ENCODE results near the gene BORCS6.

The BORCS6 gene

GRCh38 chr17:8212312-8213180, 22.6 kb upstream of the BORCS6 start:
- Histone ChIP-seq H3K9me3 (ENCODE audit: control insufficient read depth, insufficient read depth, low read length) (no peaks in the 10 kb centered on the region), H3K36me3 (ENCODE audit: control insufficient read depth, low read length) (peaks cover 25% of the 10 kb centered on the region), H3K4me1 (ENCODE audit: control insufficient read depth, low read length) (peaks cover 25% of the 10 kb centered on the region), H3K79me2 (ENCODE audit: control insufficient read depth, low read length) (peaks cover 32% of the 10 kb centered on the region), H3K9me2 (replicated peaks; ENCODE audit: control insufficient read depth, low read length) (no peaks in the 10 kb centered on the region), H3K4me2 (ENCODE audit: low read length) (no peak overlapping the region), H3F3A (ENCODE audit: control insufficient read depth, insufficient read depth) (peaks cover 20% of the 10 kb centered on the region), H3K27me3 (ENCODE audit: control insufficient read depth, low read length) (no peaks in the 10 kb centered on the region), H3K4me3 (ENCODE audit: low read length) (no peak overlapping the region), H4K20me1 (ENCODE audit: control insufficient read depth, insufficient read depth, low read depth, low read length) (peaks cover 3% of the 10 kb centered on the region), H3K27ac (ENCODE audit: low read depth, low read length) (no peak overlapping the region)
- TF ChIP-seq CTCF (IDR thresholded peaks at IDR 0.05; ENCODE audit: low read depth, low read length, poor library complexity, severe bottlenecking) (no peak), EZH2phosphoT487 (IDR thresholded peaks at IDR 0.05; ENCODE audit: borderline replicate concordance, low read length) (no peak)

- Histone ChIP-seq H4K20me1 (ENCODE audit: control insufficient read depth, insufficient read depth, low read depth, low read length) (peaks cover 11% of the 10 kb centered on the region), H3K4me1 (ENCODE audit: control insufficient read depth, low read length) (peaks cover 27% of the 10 kb centered on the region), H3K9me2 (replicated peaks; ENCODE audit: control insufficient read depth, low read length) (no peaks in the 10 kb centered on the region), H3K36me3 (ENCODE audit: control insufficient read depth, low read length) (peaks cover 41% of the 10 kb centered on the region), H3K27me3 (ENCODE audit: control insufficient read depth, low read length) (no peaks in the 10 kb centered on the region), H3K4me3 (ENCODE audit: low read length) (peak overlapping the region; percentile 96), H3K79me2 (ENCODE audit: control insufficient read depth, low read length) (peaks cover 46% of the 10 kb centered on the region), H3K4me2 (ENCODE audit: low read length) (peak overlapping the region; percentile 67), H3F3A (ENCODE audit: control insufficient read depth, insufficient read depth) (peaks cover 20% of the 10 kb centered on the region), H3K9me3 (ENCODE audit: control insufficient read depth, insufficient read depth, low read length) (no peaks in the 10 kb centered on the region), H3K27ac (ENCODE audit: low read depth, low read length) (peak overlapping the region; percentile 88)
- no peak for TF ChIP-seq EZH2phosphoT487 (IDR thresholded peaks at IDR 0.05; ENCODE audit: borderline replicate concordance, low read length)
- no peak for TF ChIP-seq CTCF (IDR thresholded peaks at IDR 0.05; ENCODE audit: low read depth, low read length, poor library complexity, severe bottlenecking)
These were observed 20.9 kb upstream of the BORCS6 start for GRCh38 chr17:8210761-8211458.

GRCh38 chr17:8209907-8210760, 20.2 kb upstream of the BORCS6 start, which contains the start of gene AURKB:
TSS of gene AURKB (minus strand) at chr17:8210575. CDS start at chr17:8210224, 351 bp downstream.
- H3K27ac ChIP-seq (ENCODE audit: low read depth, low read length) = peak within 1 kb of the TSS; percentile 88
- H3K9me2 ChIP-seq (replicated peaks; ENCODE audit: control insufficient read depth, low read length) = no peaks in the 10 kb centered on the region
- H4K20me1 ChIP-seq (ENCODE audit: control insufficient read depth, insufficient read depth, low read depth, low read length) = peaks cover 11% of the 10 kb centered on the region

More at GRCh38 chr17:8209907-8210760, 20.2 kb upstream of the BORCS6 start, which contains the start of gene AURKB:
- H3K4me3 ChIP-seq (ENCODE audit: low read length) = peak within 1 kb of the TSS; percentile 96
- peaks cover 46% of the 10 kb centered on the region for H3K79me2 ChIP-seq (ENCODE audit: control insufficient read depth, low read length)
- no peaks in the 10 kb centered on the region for H3K9me3 ChIP-seq (ENCODE audit: control insufficient read depth, insufficient read depth, low read length)
- TF ChIP-seq CTCF (IDR thresholded peaks at IDR 0.05; ENCODE audit: low read depth, low read length, poor library complexity, severe bottlenecking) = no peak
- TF ChIP-seq EZH2phosphoT487 (IDR thresholded peaks at IDR 0.05; ENCODE audit: borderline replicate concordance, low read length) = no peak
- peaks cover 27% of the 10 kb centered on the region for H3K4me1 ChIP-seq (ENCODE audit: control insufficient read depth, low read length)
- peaks cover 24% of the 10 kb centered on the region for H3F3A ChIP-seq (ENCODE audit: control insufficient read depth, insufficient read depth)
- peak within 1 kb of the TSS; percentile 67 for H3K4me2 ChIP-seq (ENCODE audit: low read length)
- H3K36me3 ChIP-seq (ENCODE audit: control insufficient read depth, low read length) = peaks cover 49% of the 10 kb centered on the region
- H3K27me3 ChIP-seq (ENCODE audit: control insufficient read depth, low read length) = no peaks in the 10 kb centered on the region
